ENCODE results near the gene RAD18.

DNA sequence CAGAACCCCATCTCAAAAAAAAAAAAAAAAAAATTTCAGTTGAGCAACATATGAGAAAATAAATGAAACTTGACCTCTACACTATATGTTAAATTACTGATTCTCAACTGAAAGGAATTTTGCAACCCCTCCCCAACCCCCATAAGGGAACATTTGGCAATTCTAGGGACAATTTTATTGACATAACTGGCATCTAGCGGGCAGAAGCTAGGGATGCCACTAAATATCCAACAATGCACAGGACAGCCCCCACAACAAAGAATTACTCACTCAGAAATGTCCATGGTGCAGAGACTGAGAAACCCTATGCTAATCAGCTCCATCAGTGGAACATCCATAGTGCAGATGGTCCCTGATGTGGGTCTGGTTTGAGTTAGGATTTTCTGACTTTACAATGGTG, 135.6 kb downstream of the RAD18 start:
- TF ChIP-seq, protein P1, sequence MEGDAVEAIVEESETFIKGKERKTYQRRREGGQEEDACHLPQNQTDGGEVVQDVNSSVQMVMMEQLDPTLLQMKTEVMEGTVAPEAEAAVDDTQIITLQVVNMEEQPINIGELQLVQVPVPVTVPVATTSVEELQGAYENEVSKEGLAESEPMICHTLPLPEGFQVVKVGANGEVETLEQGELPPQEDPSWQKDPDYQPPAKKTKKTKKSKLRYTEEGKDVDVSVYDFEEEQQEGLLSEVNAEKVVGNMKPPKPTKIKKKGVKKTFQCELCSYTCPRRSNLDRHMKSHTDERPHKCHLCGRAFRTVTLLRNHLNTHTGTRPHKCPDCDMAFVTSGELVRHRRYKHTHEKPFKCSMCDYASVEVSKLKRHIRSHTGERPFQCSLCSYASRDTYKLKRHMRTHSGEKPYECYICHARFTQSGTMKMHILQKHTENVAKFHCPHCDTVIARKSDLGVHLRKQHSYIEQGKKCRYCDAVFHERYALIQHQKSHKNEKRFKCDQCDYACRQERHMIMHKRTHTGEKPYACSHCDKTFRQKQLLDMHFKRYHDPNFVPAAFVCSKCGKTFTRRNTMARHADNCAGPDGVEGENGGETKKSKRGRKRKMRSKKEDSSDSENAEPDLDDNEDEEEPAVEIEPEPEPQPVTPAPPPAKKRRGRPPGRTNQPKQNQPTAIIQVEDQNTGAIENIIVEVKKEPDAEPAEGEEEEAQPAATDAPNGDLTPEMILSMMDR (IDR thresholded peaks at IDR 0.05), result no peak
- TF ChIP-seq POLR2AphosphoS5 (IDR thresholded peaks at IDR 0.05), result no peak
- TF ChIP-seq POLR2A (IDR thresholded peaks at IDR 0.05), result no peak
- no peak for TF ChIP-seq EP300 (IDR thresholded peaks at IDR 0.05)
